Fibroblast of mammary gland (primary cell): ENCODE measurements around the gene ADH4.

ENCODE experiments used
- DNase-seq: peaks from one replicate; pipeline ENCODE4 v3.0.0-alpha.2; 2010; ENCODE audit warnings: low read depth
- H3K4me3 ChIP-seq: 2 replicates; pipeline ENCODE4 v1.5.1; 2011; ENCODE audit warnings: low read depth, mild to moderate bottlenecking, low read length, moderate library complexity; ENCODE audit not compliant: control insufficient read depth
- CTCF ChIP-seq: conservative IDR thresholded peaks from 2 replicates; pipeline ENCODE4 v1.5.1; 2011; ENCODE audit warnings: low read depth, low read length, inconsistent platforms; ENCODE audit not compliant: control insufficient read depth, insufficient read depth

Gene ADH4

GRCh38 chr4:99074816-99075215, 69.3 kb downstream of the ADH4 start:
- no peak for TF ChIP-seq CTCF
- DNase-seq = no peak
- H3K4me3 ChIP-seq = no peak overlapping the region
